Measurements from ENCODE around the gene ZNF559.

- no peak for TF ChIP-seq EZH2 (IDR thresholded peaks at IDR 0.05; ENCODE audit: borderline replicate concordance, low read depth, low read length, poor library complexity, severe bottlenecking)
- TF ChIP-seq CTCF (conservative IDR thresholded peaks at IDR 0.05; ENCODE audit: low read depth, low read length), result no peak
Observed at GRCh38 chr19:9296336-9296735, 27.6 kb upstream of the ZNF559 start.
